NB4 (cell line): ENCODE data around the gene LCN6.
"Not testable (repeated sequence)": the region's sequence is repeated elsewhere in the genome, so short reads cannot be mapped to it uniquely, and the experiment has no call there.

ENCODE experiments used
- DNase-seq: peaks from one replicate; pipeline ENCODE4 v3.0.0; 2010; ENCODE audit warnings: low read depth
- H3K4me3 ChIP-seq: one replicate; pipeline ENCODE4 v1.5.1; 2011; ENCODE audit warnings: mild to moderate bottlenecking, low read depth, low read length, moderate library complexity
- CTCF ChIP-seq: IDR thresholded peaks from one replicate; pipeline ENCODE4 v1.5.1; 2012; ENCODE audit warnings: low read depth, low read length
- MAX ChIP-seq: IDR thresholded peaks from 2 replicates; pipeline ENCODE4 v1.6.1; 2011; ENCODE audit warnings: low read depth, low read length
- MYC ChIP-seq: IDR thresholded peaks from 2 replicates; pipeline ENCODE4 v1.6.1; 2011; ENCODE audit warnings: low read depth, low read length
- POLR2A ChIP-seq: IDR thresholded peaks from 2 replicates; pipeline ENCODE4 v1.6.1; 2011; ENCODE audit warnings: mild to moderate bottlenecking; ENCODE audit not compliant: insufficient read length; ENCODE audit errors: extremely low read depth

The LCN6 gene

GRCh38 chr9:136707011-136707410 lies 41.3 kb downstream of the LCN6 start:
- H3K4me3 ChIP-seq: no peak overlapping the region
- no peak for TF ChIP-seq MAX
- no peak for TF ChIP-seq POLR2A
- no peak for DNase-seq

GRCh38 chr9:136705564-136705963 lies 42.8 kb downstream of the LCN6 start:
- TF ChIP-seq MAX (peak; percentile 16; the same call in 1 of the 2 replicates), CTCF (no peak), MYC (0 out of 2 replicates have a peak, but pooled peaks have one; percentile 14), POLR2A (no peak)
- peak; percentile 53 for DNase-seq
- H3K4me3 ChIP-seq: no peak overlapping the region

DNA sequence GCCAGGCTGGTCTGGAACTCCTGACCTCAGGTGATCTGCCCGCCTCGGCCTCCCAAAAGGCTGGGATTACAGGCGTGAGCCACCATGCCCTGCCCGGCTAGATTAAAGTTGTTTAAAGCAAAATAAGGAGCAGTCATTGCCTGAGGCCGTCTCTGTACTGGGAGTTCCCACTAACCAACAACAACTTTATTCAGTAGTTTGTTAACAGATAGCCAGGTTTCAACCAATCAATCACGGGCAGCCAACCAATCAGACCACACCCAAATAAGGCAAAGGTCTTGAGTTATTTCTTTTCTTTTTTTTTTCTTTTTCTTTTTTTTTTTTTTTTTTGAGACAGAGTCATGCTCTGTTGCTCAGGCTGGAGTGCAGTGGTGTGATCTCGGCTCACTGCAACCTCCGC lies 43.6 kb downstream of the LCN6 start:
- H3K4me3 ChIP-seq, DNase-seq: not testable (repeated sequence)

- no peak overlapping the region for H3K4me3 ChIP-seq
- no peak for TF ChIP-seq MYC
- TF ChIP-seq MAX: peak; percentile 39; the same call in 1 of the 2 replicates
- peak; percentile 86 for DNase-seq
Observed at GRCh38 chr9:136703276-136703860, 45.0 kb downstream of the LCN6 start.

DNA sequence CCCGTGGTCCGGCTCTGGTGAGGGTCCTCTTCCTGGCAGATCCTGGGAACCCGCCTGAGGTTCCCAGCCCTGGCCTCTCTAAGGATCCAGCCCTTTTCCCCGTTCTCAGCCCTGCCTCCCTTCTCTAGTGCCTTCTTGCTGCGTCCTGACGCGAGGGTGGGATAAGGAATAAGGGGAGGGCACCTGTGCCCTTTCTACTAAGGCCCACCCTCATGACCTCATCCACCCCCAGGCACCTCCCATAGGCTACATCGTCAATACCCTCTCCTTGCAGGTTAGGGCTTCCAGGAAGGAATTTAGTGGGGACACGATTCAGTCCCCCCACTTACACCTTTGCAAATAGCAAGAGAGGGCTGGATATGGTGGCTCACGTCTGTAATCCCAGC lies 46.7 kb downstream of the LCN6 start:
- H3K4me3 ChIP-seq: no peak overlapping the region
- no peak for DNase-seq
- no peak for TF ChIP-seq MYC
- no peak for TF ChIP-seq POLR2A
- TF ChIP-seq CTCF: no peak
- TF ChIP-seq MAX: no peak

- TF ChIP-seq MAX (no peak), POLR2A (no peak), MYC (no peak), CTCF (no peak)
- no peak overlapping the region for H3K4me3 ChIP-seq
Observed at GRCh38 chr9:136700959-136701667, 47.2 kb downstream of the LCN6 start.

GRCh38 chr9:136700304-136700703 lies 48.0 kb downstream of the LCN6 start:
- no peak overlapping the region for H3K4me3 ChIP-seq
- DNase-seq: no peak
- no peak for TF ChIP-seq CTCF
- TF ChIP-seq MYC: no peak
- no peak for TF ChIP-seq MAX
- TF ChIP-seq POLR2A: no peak

More at GRCh38 chr9:136700959-136701667, 47.2 kb downstream of the LCN6 start:
- no peak for DNase-seq
